Tibial nerve (tissue), 4 donors: ENCODE measurements around the gene PRODH2. TPM values are rescaled to one million over a fixed set of nuclear protein-coding genes. Genes with fewer than 3 reads are reported as not detected.

Experiments
- DNase-seq, 2 donors: peaks; one replicate each; pipeline ENCODE4 v3.0.0-alpha.2; 2019; ENCODE audit warnings: low spot score in 2 of 2
- H3K27ac ChIP-seq, 4 donors: fragments of 200-600 bp; sonication (generic) in 3 of 4; one replicate each; pipeline ENCODE4 v1.5.1; 2017 to 2019; ENCODE audit warnings: mild to moderate bottlenecking in 1 of 4
- H3K27me3 ChIP-seq, 2 donors: fragments of 200-600 bp; sonication (generic) in 1 of 2; one replicate each; pipeline versions ENCODE4 v1.5.1 to v1.6.0; 2017 to 2019
- H3K36me3 ChIP-seq, 3 donors: fragments of 200-600 bp; sonication (generic); one replicate each; pipeline ENCODE4 v1.5.1; 2018 to 2019
- H3K4me1 ChIP-seq, 4 donors: fragments of 200-600 bp; sonication (generic) in 3 of 4; one replicate each; pipeline ENCODE4 v1.5.1; 2017 to 2019
- H3K4me3 ChIP-seq, 4 donors: fragments of 200-600 bp; sonication (generic) in 3 of 4; one replicate each; pipeline ENCODE4 v1.5.1; 2017 to 2019; ENCODE audit warnings: mild to moderate bottlenecking in 1 of 4, moderate library complexity in 1 of 4
- H3K9me3 ChIP-seq, 4 donors: fragments of 200-600 bp; sonication (generic) in 3 of 4; one replicate each; pipeline ENCODE4 v1.5.1; 2017 to 2019
- EP300 ChIP-seq, 2 donors: sonication (generic); formaldehyde crosslinking; IDR thresholded peaks; one replicate each; pipeline ENCODE4 v1.6.1; 2017; ENCODE audit warnings: antibody characterized with exemption in 2 of 2, mild to moderate bottlenecking in 1 of 2
- POLR2A ChIP-seq, 2 donors: fragments of 450-650 bp; IDR thresholded peaks; one replicate each; pipeline ENCODE4 v1.6.1; 2017; ENCODE audit warnings: antibody characterized with exemption in 2 of 2, mild to moderate bottlenecking in 2 of 2, moderate library complexity in 2 of 2
- whole genome bisulfite sequencing, 2 donors: methylation state at CpG; one replicate each; pipeline ENCODE4 v1.1.5; 2018; 5-methylcytosine and 5-hydroxymethylcytosine counted together
- total RNA-seq, 4 donors: library from RNA; depleted of rRNA; stranded (reverse); fragments of >200 nt; gene quantifications; one replicate each; pipeline ENCODE4 v1.1.0, GENCODE V29; 2016
- TF ChIP-seq, protein P1 (sequence below), 5 experiments: fragments of 200-600 bp in 3 of 5; fragments of 450-650 bp in 2 of 5; sonication (generic) in 3 of 5; IDR thresholded peaks; one replicate each; pipeline ENCODE4 v1.5.1; 2016 to 2019; ENCODE audit warnings: antibody characterized with exemption in 5 of 5, mild to moderate bottlenecking in 3 of 5, moderate library complexity in 2 of 5

Gene PRODH2
- total RNA-seq, 4 donors from 2014 or later = not detected

DNA sequence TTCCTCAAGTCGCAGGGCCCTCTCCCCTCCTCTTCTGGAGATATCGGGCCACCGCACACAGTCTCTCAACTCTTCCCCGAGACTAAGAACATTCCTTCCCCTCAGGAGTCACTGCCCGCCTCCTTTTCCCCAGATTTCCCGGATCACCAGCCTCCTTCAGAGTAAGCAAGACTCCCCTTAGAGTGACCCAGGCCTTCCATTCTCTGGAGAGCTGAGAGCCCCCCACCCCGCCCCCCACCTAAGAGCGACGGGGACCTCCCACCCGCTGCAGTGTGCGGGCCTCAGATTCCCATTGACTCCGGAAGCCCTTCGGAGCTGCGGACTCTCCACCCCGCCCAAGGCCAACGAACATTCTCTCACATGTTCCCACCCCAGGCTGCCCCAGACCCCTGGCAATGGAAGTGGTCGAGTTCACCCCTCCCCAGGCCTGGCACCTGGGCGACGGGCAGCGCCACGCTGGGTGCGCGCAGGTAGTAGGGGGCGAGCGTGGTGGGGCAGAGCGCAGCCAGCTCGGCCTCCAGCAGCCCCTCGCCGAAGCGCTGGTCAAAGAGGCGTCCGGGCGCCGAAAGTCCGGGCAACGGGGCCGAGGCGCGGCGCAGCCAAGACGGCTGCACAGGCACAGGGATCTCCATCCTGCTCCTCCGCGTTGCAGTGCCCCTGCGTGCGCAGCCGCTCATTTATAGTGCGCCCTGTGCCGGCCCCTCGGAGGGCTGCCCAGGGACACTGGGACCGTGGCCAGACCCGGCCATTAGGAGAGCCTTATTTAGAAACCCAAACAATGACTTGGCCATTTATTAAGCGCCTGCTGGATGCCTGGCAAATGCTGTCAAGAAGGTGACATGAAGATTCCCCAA is 56.0 kb downstream of the PRODH2 start, which contains the start of gene HSPB6:
HSPB6 (minus strand) TSS at position 653 of the 854 bp plus-strand sequence; CDS start at position 632, 21 bp downstream.
- TF ChIP-seq EP300 (IDR thresholded peaks at IDR 0.05) (peak in 1 of 2 donors; percentile 59), POLR2A (IDR thresholded peaks at IDR 0.05) (peak in 1 of 2 donors; percentile 68)
- TF ChIP-seq, protein P1, sequence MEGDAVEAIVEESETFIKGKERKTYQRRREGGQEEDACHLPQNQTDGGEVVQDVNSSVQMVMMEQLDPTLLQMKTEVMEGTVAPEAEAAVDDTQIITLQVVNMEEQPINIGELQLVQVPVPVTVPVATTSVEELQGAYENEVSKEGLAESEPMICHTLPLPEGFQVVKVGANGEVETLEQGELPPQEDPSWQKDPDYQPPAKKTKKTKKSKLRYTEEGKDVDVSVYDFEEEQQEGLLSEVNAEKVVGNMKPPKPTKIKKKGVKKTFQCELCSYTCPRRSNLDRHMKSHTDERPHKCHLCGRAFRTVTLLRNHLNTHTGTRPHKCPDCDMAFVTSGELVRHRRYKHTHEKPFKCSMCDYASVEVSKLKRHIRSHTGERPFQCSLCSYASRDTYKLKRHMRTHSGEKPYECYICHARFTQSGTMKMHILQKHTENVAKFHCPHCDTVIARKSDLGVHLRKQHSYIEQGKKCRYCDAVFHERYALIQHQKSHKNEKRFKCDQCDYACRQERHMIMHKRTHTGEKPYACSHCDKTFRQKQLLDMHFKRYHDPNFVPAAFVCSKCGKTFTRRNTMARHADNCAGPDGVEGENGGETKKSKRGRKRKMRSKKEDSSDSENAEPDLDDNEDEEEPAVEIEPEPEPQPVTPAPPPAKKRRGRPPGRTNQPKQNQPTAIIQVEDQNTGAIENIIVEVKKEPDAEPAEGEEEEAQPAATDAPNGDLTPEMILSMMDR (IDR thresholded peaks at IDR 0.05) = no peak
- no peaks in the 10 kb centered on the region for H3K27me3 ChIP-seq
- peak within 1 kb of the TSS; percentile 90 to 99 (median 96) for H3K27ac ChIP-seq
- 6 to 8% methylated on average over 45 to 48 of the region's 52 CpGs for WGBS, 2 donors
- H3K4me1 ChIP-seq = peaks cover 4 to 53% (median 21%) of the 10 kb centered on the region in 4 donors
- peaks cover 0 to 56% (median 4%) of the 10 kb centered on the region in 3 donors for H3K36me3 ChIP-seq
- H3K9me3 ChIP-seq = no peaks in the 10 kb centered on the region
- DNase-seq = peak; percentile 49 to 52
- H3K4me3 ChIP-seq = peak within 1 kb of the TSS; percentile 54 to 94 (median 89)

DNA sequence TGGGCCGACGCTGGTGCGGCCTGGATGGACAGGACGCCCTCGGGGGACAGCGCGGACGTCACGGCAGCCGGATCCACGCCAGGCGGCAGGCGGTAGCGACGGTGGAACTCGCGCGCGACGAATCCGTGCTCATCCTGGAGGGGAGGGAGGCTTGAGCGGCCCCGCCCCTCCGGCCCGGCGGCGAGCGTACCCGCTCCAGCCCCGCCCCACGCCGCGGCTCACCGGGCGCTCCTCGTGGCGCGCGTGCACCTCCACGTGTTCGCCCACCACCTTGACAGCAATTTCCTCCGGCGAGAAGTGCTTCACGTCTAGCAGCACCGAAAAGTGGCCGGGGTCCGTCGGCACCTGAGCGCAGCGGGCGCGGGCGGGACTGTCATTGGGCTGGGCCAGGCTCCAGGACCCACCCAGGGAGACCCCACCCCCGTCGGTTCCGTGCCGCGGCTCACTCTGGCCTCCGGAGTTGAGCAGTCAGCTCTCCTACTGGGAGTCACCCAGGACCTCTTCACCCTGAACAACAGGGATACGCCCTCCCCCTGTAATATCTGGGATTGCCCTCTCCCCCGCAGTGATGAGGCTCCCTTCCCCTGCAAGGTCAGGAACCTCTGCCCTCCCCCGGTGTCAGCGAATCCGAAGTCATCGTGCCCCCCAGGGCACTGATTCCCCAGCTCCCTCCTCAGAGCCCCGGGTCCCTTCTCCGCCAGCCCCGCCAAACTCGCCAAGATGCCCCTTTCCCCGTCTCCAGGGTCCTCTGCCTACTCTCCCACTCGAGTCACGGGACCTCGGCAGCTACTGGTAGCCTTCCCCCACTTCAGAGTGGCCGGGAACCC is 56.9 kb downstream of the PRODH2 start:
- no peaks in the 10 kb centered on the region for H3K9me3 ChIP-seq
- no peaks in the 10 kb centered on the region for H3K27me3 ChIP-seq
- peaks cover 4 to 53% (median 21%) of the 10 kb centered on the region in 4 donors for H3K4me1 ChIP-seq
- peaks cover 0 to 55% (median 4%) of the 10 kb centered on the region in 3 donors for H3K36me3 ChIP-seq
- DNase-seq = peak; percentile 84 to 90
- 37 to 38% methylated on average over 25 to 28 of the region's 74 CpGs for WGBS, 2 donors
- TF ChIP-seq, protein P1 (IDR thresholded peaks at IDR 0.05) = no peak
- TF ChIP-seq POLR2A (IDR thresholded peaks at IDR 0.05) = peak in 1 of 2 donors; percentile 51
- TF ChIP-seq EP300 (IDR thresholded peaks at IDR 0.05) = peak in 1 of 2 donors; percentile 72
- H3K27ac ChIP-seq = peak overlapping the region; percentile 90 to 99 (median 96)
- H3K4me3 ChIP-seq = peak overlapping the region; percentile 54 to 94 (median 89)

DNA sequence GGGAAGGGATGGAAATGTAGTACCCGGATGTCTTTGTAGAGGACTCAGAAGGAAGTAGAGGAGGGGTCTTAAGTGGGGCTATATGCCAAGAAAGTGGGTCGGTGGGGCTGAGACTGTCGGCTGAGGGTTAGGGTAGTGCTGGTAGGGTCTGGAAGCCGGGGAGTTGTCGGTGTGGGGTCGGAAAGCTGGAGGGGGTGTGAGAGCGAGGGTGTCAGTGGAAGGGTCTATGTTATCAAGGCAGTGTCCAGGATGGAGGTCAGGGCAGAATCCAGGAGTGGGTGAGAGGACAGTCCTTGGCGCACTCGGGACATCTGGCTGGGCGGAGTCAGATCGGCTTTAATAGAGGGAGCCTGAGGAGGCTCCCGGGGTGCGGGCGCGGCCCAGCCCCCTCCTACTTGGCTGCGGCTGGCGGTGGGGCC is 57.5 kb downstream of the PRODH2 start:
- Histone ChIP-seq H3K27ac (peak overlapping the region; percentile 81 to 99 (median 96)), H3K9me3 (no peaks in the 10 kb centered on the region), H3K4me3 (peak overlapping the region in 1 of 4 donors; percentile 94), H3K27me3 (no peaks in the 10 kb centered on the region), H3K36me3 (peaks cover 0 to 49% (median 4%) of the 10 kb centered on the region in 3 donors), H3K4me1 (peaks cover 4 to 55% (median 21%) of the 10 kb centered on the region in 4 donors)
- DNase-seq = no peak
- TF ChIP-seq, protein P1 (IDR thresholded peaks at IDR 0.05) = no peak
- TF ChIP-seq POLR2A (IDR thresholded peaks at IDR 0.05) (no peak), EP300 (IDR thresholded peaks at IDR 0.05) (no peak)
- 51 to 52% methylated on average over 17 of the region's 17 CpGs for WGBS, 2 donors

GRCh38 chr19:35754370-35755130 is 58.1 kb downstream of the PRODH2 start:
- Histone ChIP-seq H3K27ac (peak overlapping the region; percentile 81 to 99 (median 96)), H3K36me3 (peaks cover 0 to 44% (median 4%) of the 10 kb centered on the region in 3 donors), H3K9me3 (no peaks in the 10 kb centered on the region), H3K27me3 (no peaks in the 10 kb centered on the region), H3K4me1 (peaks cover 4 to 55% (median 25%) of the 10 kb centered on the region in 4 donors), H3K4me3 (peak overlapping the region in 1 of 4 donors; percentile 94)
- no peak for DNase-seq
- TF ChIP-seq POLR2A (IDR thresholded peaks at IDR 0.05) = no peak
- peak in 1 of 2 donors; percentile 23 for TF ChIP-seq EP300 (IDR thresholded peaks at IDR 0.05)
- WGBS, 2 donors = 76 to 82% methylated on average over 13 of the region's 13 CpGs
